ENCODE data around the gene TSPO2.
A peak's percentile ranks its signal among the peaks of the same experiment; 100 is the strongest.

TSPO2 gene

GRCh38 chr6:41027799-41028560 is 14.3 kb upstream of the TSPO2 start:
- DNase-seq: peak; percentile 66

DNA sequence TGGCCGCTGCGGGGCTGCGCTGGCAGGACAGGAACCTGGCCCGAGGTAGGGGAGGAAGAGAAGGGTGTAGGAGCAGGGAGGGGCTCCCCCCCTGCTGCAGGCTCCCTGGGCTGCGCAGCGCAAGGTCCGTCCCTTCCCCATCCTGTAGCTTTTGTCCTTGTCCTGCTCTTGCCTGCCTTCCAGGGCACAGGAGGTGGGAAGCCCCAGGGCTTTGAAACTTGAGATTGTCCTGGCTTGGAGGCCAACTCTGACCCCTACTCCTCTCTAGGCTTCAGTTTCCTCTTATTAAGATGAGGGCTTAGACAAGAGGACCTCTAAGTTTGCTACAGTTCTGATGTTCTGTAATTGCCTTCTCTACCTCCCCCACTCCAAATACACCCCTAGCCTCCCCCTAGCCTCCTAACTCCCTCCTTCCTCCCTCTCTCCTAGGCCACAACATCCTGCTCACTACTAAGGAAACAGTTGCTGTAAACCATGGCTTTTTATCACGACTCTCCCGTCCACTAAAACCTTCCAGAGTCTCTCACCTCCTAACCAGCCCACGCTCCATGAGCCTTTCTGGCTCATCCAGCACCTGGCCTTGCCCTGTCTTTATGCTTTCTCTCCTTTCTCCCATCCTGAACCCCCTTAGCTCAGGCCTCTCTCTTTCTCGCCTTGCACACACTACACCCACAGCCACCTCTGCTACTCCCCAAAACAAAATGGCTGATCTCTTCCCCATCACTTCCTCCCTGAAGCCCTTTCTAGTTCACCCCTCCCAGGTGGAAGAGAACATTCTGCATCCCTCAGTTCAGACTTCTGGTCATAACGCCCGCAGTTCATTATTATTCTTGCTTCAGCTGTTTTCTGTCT is 13.5 kb upstream of the TSPO2 start:
- no peak for DNase-seq

DNA sequence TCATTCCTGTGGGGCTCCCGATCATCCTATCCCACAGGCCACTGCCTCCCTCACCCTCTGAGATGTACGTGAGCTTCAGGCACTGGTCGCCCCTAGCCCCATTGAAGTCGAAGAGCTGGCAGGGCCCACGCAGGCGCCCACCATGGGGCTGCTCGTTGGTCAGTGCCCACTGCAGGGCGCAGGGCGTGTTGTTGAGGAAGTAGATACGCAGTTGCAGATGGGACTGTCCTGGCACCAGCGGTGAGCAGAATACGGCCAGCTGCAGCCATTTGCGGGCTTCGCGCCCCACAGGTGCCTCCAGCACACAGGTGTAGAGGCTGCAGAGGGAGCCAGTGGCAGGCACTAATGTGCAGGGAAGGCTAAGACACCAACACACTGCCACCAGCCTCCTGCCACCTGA is 9.4 kb upstream of the TSPO2 start:
- DNase-seq: no peak

DNA sequence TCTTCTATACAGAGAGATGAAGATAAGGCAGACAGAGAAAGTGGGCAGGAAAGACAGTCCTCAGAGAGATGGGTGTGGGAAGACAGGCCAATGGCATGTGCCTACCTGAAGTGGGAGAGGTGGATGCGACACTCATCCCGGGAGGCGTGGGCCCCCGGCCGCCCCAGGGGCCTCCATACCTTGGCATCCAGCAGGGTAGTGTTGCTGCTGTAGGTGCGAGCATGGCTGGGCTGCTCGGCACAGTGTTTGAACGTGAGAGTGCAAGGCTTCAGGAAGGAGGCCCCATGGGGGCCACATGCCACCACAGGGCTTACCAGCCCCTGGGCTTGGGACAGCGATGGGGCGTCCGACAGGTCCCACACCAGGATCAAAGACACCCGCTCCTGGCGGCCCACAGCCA is 8.5 kb upstream of the TSPO2 start:
- no peak for DNase-seq

DNA sequence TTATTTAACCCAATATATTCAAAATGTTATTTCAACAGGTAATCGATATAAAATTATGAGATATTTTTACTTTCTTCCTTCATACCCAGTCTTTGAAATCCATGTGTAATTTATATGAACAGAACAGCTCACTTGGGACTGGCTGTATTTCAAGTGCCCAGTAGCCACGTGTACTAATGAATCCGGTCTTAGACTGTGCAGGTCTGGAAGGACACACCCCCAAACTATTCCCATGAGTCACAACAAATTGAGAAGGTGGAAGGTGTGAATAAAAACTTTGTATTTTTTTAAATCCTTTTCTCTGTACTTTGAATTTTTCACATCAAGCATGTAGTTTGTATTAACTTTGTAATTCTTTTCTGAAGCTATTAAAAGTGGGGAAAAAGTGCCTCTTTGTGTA is 6.1 kb upstream of the TSPO2 start:
- no peak for DNase-seq

DNA sequence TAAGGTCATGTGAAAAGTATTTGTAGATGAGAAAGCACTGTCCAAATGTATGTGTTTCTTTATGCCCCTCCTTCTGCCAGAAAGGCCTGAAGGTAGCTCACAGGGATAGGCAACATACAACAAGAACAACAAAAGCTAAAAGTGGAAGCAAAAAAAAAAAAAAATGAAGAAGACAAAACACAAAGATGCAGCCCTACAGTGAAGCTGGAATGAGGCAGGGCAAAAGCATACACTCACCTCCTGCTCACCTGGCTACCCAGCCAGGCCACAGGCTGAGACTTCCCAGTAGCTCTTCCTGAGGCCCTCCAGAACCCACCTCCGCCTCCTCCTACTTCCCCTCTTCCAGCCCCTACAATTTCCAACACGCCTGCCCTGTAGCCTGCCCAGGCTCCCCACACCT is 5.7 kb upstream of the TSPO2 start:
- DNase-seq: no peak

- DNase-seq: no peak
These were observed 5.0 kb upstream of the TSPO2 start for GRCh38 chr6:41037107-41037900.

GRCh38 chr6:41038205-41038604 is 4.1 kb upstream of the TSPO2 start:
- no peak for DNase-seq

GRCh38 chr6:41039060-41039998 is 2.9 kb upstream of the TSPO2 start, which contains the start of gene UNC5CL:
Gene UNC5CL (minus strand): TSS chr6:41039221. CDS start chr6:41035074, 4,147 bp downstream.
- peak; percentile 26 for DNase-seq

DNA sequence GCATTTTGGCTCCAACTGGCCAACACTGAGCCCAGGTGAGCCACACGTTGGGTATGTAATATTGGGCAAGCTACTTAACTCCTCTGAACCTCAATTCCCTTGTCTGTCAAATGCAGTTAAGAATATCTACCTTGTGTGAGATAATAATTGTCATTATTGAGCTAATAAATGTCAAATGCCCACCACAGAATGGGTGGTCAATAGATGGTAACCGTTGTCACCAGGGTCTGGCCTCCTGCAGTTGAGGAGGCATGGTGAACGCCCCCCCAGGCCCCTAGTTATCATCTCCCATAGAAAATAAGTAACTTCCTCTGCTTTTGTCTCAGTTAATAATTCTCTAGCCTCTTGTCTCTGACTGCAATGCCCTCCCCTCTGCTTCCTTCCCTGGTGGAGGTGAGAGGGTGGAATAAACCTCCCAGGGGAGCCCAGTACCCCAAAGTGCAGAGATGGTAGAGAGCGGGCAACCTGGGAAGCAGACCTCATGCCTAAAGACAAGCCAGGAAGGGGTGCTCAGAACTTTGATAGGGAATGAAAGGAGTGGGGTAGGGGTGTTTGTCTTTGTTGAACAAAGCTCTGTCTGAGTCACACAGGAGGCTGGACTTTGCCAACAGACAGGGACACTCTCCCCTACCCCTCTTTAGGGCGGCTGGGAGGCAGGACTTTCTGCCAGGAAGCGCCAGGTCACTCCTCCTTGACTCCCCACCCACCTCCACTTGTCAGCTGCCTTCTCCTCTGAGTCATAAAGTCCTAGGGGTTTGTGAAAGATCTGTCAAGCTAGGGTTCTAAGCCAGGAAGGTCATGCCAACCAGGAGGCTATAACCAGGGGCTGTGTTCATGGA is 1.9 kb upstream of the TSPO2 start:
- DNase-seq: no peak

GRCh38 chr6:41040940-41041536 is 1.2 kb upstream of the TSPO2 start:
- DNase-seq: no peak

GRCh38 chr6:41043151-41043550 is 884 bp downstream of the TSPO2 start:
- DNase-seq: no peak

DNA sequence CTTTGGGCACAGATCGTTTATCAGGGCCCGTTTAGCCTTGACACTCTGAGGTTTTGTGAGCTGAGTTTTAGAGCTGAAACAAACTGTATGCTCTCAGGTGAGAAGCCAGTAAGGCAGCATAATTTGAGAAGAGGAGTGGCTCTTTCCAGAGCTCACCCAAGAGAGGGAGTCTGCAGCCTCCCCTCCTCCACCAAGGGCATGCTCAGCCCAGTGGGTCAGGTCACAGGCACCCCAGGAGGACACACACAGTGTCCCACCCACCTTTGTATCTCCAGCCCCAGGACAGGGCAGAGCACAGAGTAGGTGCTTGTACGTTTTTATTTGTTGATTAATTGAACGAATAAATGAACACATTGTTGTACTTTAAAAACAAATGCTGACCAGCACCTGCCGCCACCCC is 3.4 kb downstream of the TSPO2 start:
- no peak for DNase-seq

- no peak for DNase-seq
These were observed 3.8 kb downstream of the TSPO2 start for GRCh38 chr6:41046084-41046483.

GRCh38 chr6:41047306-41047705 is 5.0 kb downstream of the TSPO2 start:
- no peak for DNase-seq

GRCh38 chr6:41047745-41048732 is 5.8 kb downstream of the TSPO2 start:
- DNase-seq: no peak

DNA sequence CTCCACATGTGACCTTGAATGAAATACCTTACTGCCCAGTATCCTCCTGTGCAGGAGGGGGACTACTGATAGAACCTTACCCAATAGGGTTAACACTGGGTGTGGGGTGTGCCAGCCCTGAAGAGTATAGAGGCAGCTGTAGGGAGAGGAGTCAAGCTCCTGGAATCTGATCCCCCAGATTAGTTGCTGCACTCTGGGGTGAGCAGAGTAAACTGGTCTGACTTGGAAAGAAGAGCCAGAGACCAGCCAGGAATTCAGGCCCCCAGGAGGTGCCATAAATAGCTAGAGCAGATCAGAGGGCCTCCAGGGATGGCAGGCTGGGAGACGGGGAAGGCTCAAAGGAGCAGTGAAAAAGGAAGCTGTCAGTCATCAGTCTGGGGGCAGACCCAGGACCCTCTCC is 7.3 kb downstream of the TSPO2 start:
- DNase-seq: no peak

GRCh38 chr6:41049955-41050354 is 7.7 kb downstream of the TSPO2 start:
- DNase-seq: no peak

GRCh38 chr6:41050536-41050935 is 8.3 kb downstream of the TSPO2 start:
- no peak for DNase-seq

DNA sequence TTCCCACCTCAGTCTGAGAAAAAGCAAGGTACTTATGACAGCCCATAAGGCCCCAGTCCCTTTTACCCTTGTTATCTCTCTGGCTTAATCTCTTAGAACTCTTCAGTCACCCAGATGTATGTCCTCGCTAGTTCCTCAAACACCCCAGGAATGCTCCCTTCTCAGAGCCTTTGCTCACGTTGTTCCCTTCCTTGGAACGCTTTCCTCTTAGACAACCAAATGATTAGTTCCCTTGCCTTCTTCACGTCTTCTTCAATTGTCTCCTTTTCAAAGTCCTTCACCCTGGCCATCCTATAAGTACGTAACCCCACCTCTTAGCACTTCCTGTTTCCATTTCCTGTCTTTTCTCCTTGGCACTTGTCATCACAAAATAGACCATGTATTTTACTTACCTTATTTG is 9.6 kb downstream of the TSPO2 start:
- DNase-seq: no peak

All from CD4-positive, alpha-beta T cell treated with Interferon gamma for 1 hour (primary cell).